IMR-90 (cell line): ENCODE measurements around the gene PIGN. TPM values are rescaled to one million over a fixed set of nuclear protein-coding genes. Genes with fewer than 3 reads are reported as not detected.
A peak's percentile ranks its signal among the peaks of the same experiment; 100 is the strongest.

Experiments used
- ATAC-seq: fragments of 200-7000 bp; cut with Tn5 transposase; 2 replicates; pipeline ENCODE4 v1.9.1; 2020; ENCODE audit warnings: low read depth, mild to moderate bottlenecking, moderate library complexity
- BruUV-seq: library from RNA; stranded (reverse); fragments of 400-500 nt; replicated peaks from 2 replicates; lab custom pipeline; 2021; lab: Mats Ljungman, UMichigan
- CTCF ChIA-PET: fragments of 300-600 bp; formaldehyde crosslinking; extraction: SDS; loops from one replicate; lab custom pipeline; 2021; ENCODE audit warnings: antibody characterized with exemption; lab: Yijun Ruan, JAX
- POLR2A ChIA-PET: fragments of 300-600 bp; sonication (Branson Sonifier 250); formaldehyde crosslinking; loops from one replicate; lab custom pipeline; 2022; ENCODE audit warnings: antibody characterized with exemption; ENCODE audit not compliant: unreplicated experiment; lab: Charles Lee
- DNase-seq: peaks from one replicate; pipeline ENCODE4 v3.0.0; 2013
- H2AFZ ChIP-seq: replicated peaks from 2 replicates; pipeline ENCODE3; 2013; ENCODE audit warnings: low read length, mild to moderate bottlenecking; ENCODE audit not compliant: poor library complexity
- H2AK5ac ChIP-seq: 2 replicates; pipeline ENCODE4 v1.6.1; 2013; ENCODE audit warnings: low read depth, low read length, inconsistent platforms
- H2AK9ac ChIP-seq: replicated peaks from 2 replicates; pipeline ENCODE3; 2013; ENCODE audit warnings: mild to moderate bottlenecking, low read depth, low read length, moderate library complexity; ENCODE audit not compliant: poor library complexity
- H2BK120ac ChIP-seq: 2 replicates; pipeline ENCODE4 v1.6.1; 2013; ENCODE audit warnings: low read depth, low read length, inconsistent platforms
- H2BK15ac ChIP-seq: 3 replicates; pipeline ENCODE4 v1.6.1; 2013; ENCODE audit warnings: low read depth, low read length, inconsistent platforms
- H2BK20ac ChIP-seq: 2 replicates; pipeline ENCODE4 v1.6.1; 2013; ENCODE audit warnings: low read depth, mild to moderate bottlenecking, inconsistent platforms, low read length, moderate library complexity
- H2BK5ac ChIP-seq: 2 replicates; pipeline ENCODE4 v1.6.1; 2013; ENCODE audit warnings: mild to moderate bottlenecking, low read depth, low read length, inconsistent platforms; ENCODE audit not compliant: poor library complexity, severe bottlenecking
- H3K14ac ChIP-seq: replicated peaks from 2 replicates; pipeline ENCODE4 v1.6.1; 2013; ENCODE audit warnings: low read depth, low read length, inconsistent platforms
- H3K18ac ChIP-seq: 2 replicates; pipeline ENCODE4 v1.6.1; 2013; ENCODE audit warnings: low read depth, low read length, control low read depth
- H3K23ac ChIP-seq: 2 replicates; pipeline ENCODE4 v1.6.1; 2013; ENCODE audit warnings: low read depth, low read length, inconsistent platforms
- H3K27ac ChIP-seq: 2 replicates; pipeline ENCODE4 v1.5.1; 2013; ENCODE audit warnings: mild to moderate bottlenecking, control low read depth, low read length; ENCODE audit not compliant: insufficient read depth
- H3K27me3 ChIP-seq: 2 replicates; pipeline ENCODE4 v1.6.1; 2013; ENCODE audit warnings: low read length; ENCODE audit not compliant: control insufficient read depth, insufficient read depth
- H3K36me3 ChIP-seq: 2 replicates; pipeline ENCODE4 v1.6.1; 2013; ENCODE audit warnings: low read length, mixed read lengths; ENCODE audit not compliant: control insufficient read depth, insufficient read depth
- H3K4ac ChIP-seq: 2 replicates; pipeline ENCODE4 v1.6.1; 2013; ENCODE audit warnings: low read depth, low read length, inconsistent platforms
- H3K4me1 ChIP-seq: 2 replicates; pipeline ENCODE4 v1.6.1; 2013; ENCODE audit warnings: low read length, mixed read lengths; ENCODE audit not compliant: control insufficient read depth, insufficient read depth
- H3K4me2 ChIP-seq: 2 replicates; pipeline ENCODE4 v1.6.1; 2013; ENCODE audit warnings: low read depth, mild to moderate bottlenecking, control low read depth, low read length, moderate library complexity
- H3K4me3 ChIP-seq: 2 replicates; pipeline ENCODE4 v1.5.1; 2013; ENCODE audit warnings: low read depth, mild to moderate bottlenecking, control low read depth, low read length, moderate library complexity; ENCODE audit not compliant: insufficient read depth
- H3K56ac ChIP-seq: 2 replicates; pipeline ENCODE4 v1.6.1; 2013; ENCODE audit warnings: low read length, inconsistent platforms; ENCODE audit not compliant: insufficient read depth; ENCODE audit errors: extremely low read depth
- H3K79me1 ChIP-seq, 2 experiments: 2 replicates each; pipeline ENCODE4 v1.6.1; 2013; ENCODE audit warnings: low read length in 2 of 2, inconsistent platforms in 1 of 2, low read depth in 1 of 2
- H3K9ac ChIP-seq: 2 replicates; pipeline ENCODE4 v1.6.1; 2013; ENCODE audit warnings: low read depth, low read length, control low read depth
- H3K9me1 ChIP-seq: 2 replicates; pipeline ENCODE4 v1.6.1; 2013; ENCODE audit warnings: low read length, inconsistent platforms; ENCODE audit not compliant: insufficient read depth
- H3K9me3 ChIP-seq: 2 replicates; pipeline ENCODE4 v1.6.1; 2013; ENCODE audit warnings: low read length; ENCODE audit not compliant: control insufficient read depth, insufficient read depth
- H4K20me1 ChIP-seq: 2 replicates; pipeline ENCODE4 v1.6.1; 2013; ENCODE audit warnings: low read length, inconsistent platforms; ENCODE audit not compliant: insufficient read depth
- H4K5ac ChIP-seq: 2 replicates; pipeline ENCODE4 v1.6.1; 2013; ENCODE audit warnings: mild to moderate bottlenecking, low read depth, low read length, control low read depth
- H4K8ac ChIP-seq, 2 experiments: 2 replicates each; pipeline ENCODE4 v1.6.1; 2013; ENCODE audit warnings: low read depth in 2 of 2, low read length in 2 of 2, control low read depth in 1 of 2, inconsistent platforms in 1 of 2
- H4K91ac ChIP-seq: 2 replicates; pipeline ENCODE4 v1.6.1; 2013; ENCODE audit warnings: low read depth, low read length, inconsistent platforms; ENCODE audit not compliant: insufficient read depth
- BHLHE40 ChIP-seq: fragments of 150-350 bp; IDR thresholded peaks from 2 replicates; pipeline ENCODE4 v1.6.1; 2016; ENCODE audit warnings: mild to moderate bottlenecking, low read depth, low read length
- CEBPB ChIP-seq: IDR thresholded peaks from 2 replicates; pipeline ENCODE4 v1.6.1; 2012; ENCODE audit warnings: low read depth, low read length, improper control_type of control experiment
- CHD1 ChIP-seq: IDR thresholded peaks from 2 replicates; pipeline ENCODE4 v1.6.1; 2012; ENCODE audit warnings: low read depth, low read length, improper control_type of control experiment
- CTCF ChIP-seq: conservative IDR thresholded peaks from 2 replicates; pipeline ENCODE4 v1.5.1; 2012; ENCODE audit warnings: mild to moderate bottlenecking, low read depth, low read length, improper control_type of control experiment
- ELK1 ChIP-seq: fragments of 150-350 bp; IDR thresholded peaks from 2 replicates; pipeline ENCODE4 v1.6.1; 2016; ENCODE audit warnings: low read depth, mild to moderate bottlenecking, low read length, moderate library complexity, borderline replicate concordance
- FOS ChIP-seq: fragments of 150-350 bp; IDR thresholded peaks from 2 replicates; pipeline ENCODE4 v1.6.1; 2016; ENCODE audit warnings: low read depth, low read length
- MAFK ChIP-seq: IDR thresholded peaks from 2 replicates; pipeline ENCODE4 v1.6.1; 2012; ENCODE audit warnings: low read depth, low read length, improper control_type of control experiment
- MAZ ChIP-seq: IDR thresholded peaks from 2 replicates; pipeline ENCODE4 v1.6.1; 2012; ENCODE audit warnings: low read depth, mild to moderate bottlenecking, low read length, improper control_type of control experiment, moderate library complexity, borderline replicate concordance
- MXI1 ChIP-seq: IDR thresholded peaks from 2 replicates; pipeline ENCODE4 v1.6.1; 2012; ENCODE audit warnings: low read depth, mild to moderate bottlenecking, low read length, moderate library complexity, borderline replicate concordance
- NFE2L2 ChIP-seq: fragments of 150-350 bp; IDR thresholded peaks from 2 replicates; pipeline ENCODE4 v1.6.1; 2016; ENCODE audit warnings: low read depth, mild to moderate bottlenecking, low read length
- POLR2A ChIP-seq: IDR thresholded peaks from 2 replicates; pipeline ENCODE4 v1.6.1; 2012; ENCODE audit warnings: mild to moderate bottlenecking, low read depth, low read length
- RAD21 ChIP-seq: IDR thresholded peaks from 2 replicates; pipeline ENCODE4 v1.6.1; 2012; ENCODE audit warnings: low read length, improper control_type of control experiment
- RCOR1 ChIP-seq: IDR thresholded peaks from 2 replicates; pipeline ENCODE4 v1.6.1; 2012; ENCODE audit warnings: mild to moderate bottlenecking, low read length, improper control_type of control experiment; ENCODE audit not compliant: insufficient replicate concordance
- RFX5 ChIP-seq: IDR thresholded peaks from 2 replicates; pipeline ENCODE4 v1.8.0; 2012; ENCODE audit warnings: low read depth, mild to moderate bottlenecking, low read length, moderate library complexity
- USF2 ChIP-seq: fragments of 150-350 bp; IDR thresholded peaks from 2 replicates; pipeline ENCODE4 v1.6.1; 2017; ENCODE audit warnings: mild to moderate bottlenecking, antibody characterized with exemption, low read length, low read depth
- WGBS, 2 experiments: methylation state at CpG; one replicate each; pipeline versions ENCODE4 v1.1.5 to v1.1.7; 2013; ENCODE audit warnings: missing lambda C conversion rate in 2 of 2; ENCODE audit not compliant: insufficient read length in 1 of 2; ENCODE audit errors: extremely low coverage in 2 of 2; 5-methylcytosine and 5-hydroxymethylcytosine counted together
- dilution Hi-C: fragments of 300-500 bp; cut with HindIII; formaldehyde crosslinking; loops from one replicate; pipeline ENCODE4 v1.14.3; 2018; ENCODE audit warnings: low sequenced_read_pairs; ENCODE audit not compliant: unreplicated experiment
- in situ Hi-C: fragments of 300-500 bp; cut with MboI; formaldehyde crosslinking; loops from 3 replicates; pipeline ENCODE4 v1.14.3; 2019; ENCODE audit warnings: low sequenced_read_pairs, inconsistent platforms, mixed read lengths
- intact Hi-C: fragments of 100-400 bp; cut with micrococcal nuclease; formaldehyde crosslinking; loops from 2 replicates; pipeline ENCODE4 v1.10.0; 2022
- polyA plus RNA-seq, 3 experiments: library from polyadenylated mRNA; depleted of rRNA; stranded (reverse); fragments of >200 nt; gene quantifications; 2 replicates each; pipeline ENCODE4 v1.2.3, GENCODE V29; 2012; ENCODE audit warnings: low replicate concordance in 1 of 3
- total RNA-seq: library from RNA; depleted of rRNA; stranded (reverse); fragments of >200 nt; gene quantifications from 2 replicates; pipeline ENCODE4 v1.2.3, GENCODE V29; 2012

PIGN gene
- total and polyA plus RNA-seq, 2 of the 4 experiments (the other 2 are of a cell fraction), result 9.0 to 17.9 TPM

- ATAC-seq (peak; percentile 92), DNase-seq (peak; percentile 76)
- ChIA-PET CTCF (interaction anchor here (0.6 to 1.8 kb wide), 12 partner anchors 9 to 809 kb away, joined by 3 to 6 read pairs (median 3); no protein-coding TSS in a partner anchor), POLR2A (no interaction called here)
- Histone ChIP-seq H4K5ac (no peak overlapping the region), H3K27me3 (no peaks in the 10 kb centered on the region), H2AFZ (no peak overlapping the region), H2BK120ac (no peak overlapping the region), H3K4me3 (no peak overlapping the region), H3K27ac (no peak overlapping the region), H2AK5ac (no peak overlapping the region), H3K4me1 (peaks cover 2% of the 10 kb centered on the region), H3K14ac (no peak overlapping the region), H4K8ac (no peak overlapping the region), H3K56ac (no peak overlapping the region), H2AK9ac (no peak overlapping the region), H2BK20ac (no peak overlapping the region), H3K9me1 (no peaks in the 10 kb centered on the region; the same call in 1 of the 2 replicates), H3K18ac (no peak overlapping the region), H3K36me3 (no peaks in the 10 kb centered on the region), H3K9me3 (no peaks in the 10 kb centered on the region), H3K4ac (no peak overlapping the region), H3K9ac (no peak overlapping the region), H3K4me2 (no peak overlapping the region), H3K79me1 (no peaks in the 10 kb centered on the region; a peak in 1 of 4 replicates), H2BK5ac (no peak overlapping the region), H4K20me1 (no peaks in the 10 kb centered on the region), H4K91ac (no peak overlapping the region), H2BK15ac (no peak overlapping the region), H3K23ac (no peak overlapping the region)
- dilution Hi-C loops, result no loop called here
- BruUV-seq, result no TSS peak
- intact Hi-C loops, result loop anchor here (1.0 to 5.0 kb wide), 10 partner anchors 139 to 1447 kb away; partner anchors contain the start of gene RNF152
- in situ Hi-C loops, result loop anchor here (5.0 to 10.0 kb wide), 4 partner anchors 234 to 807 kb away; no protein-coding TSS in a partner anchor
- WGBS, 2 experiments, result no CpG with 5 or more reads among the region's 2 CpGs
- no peak for TF ChIP-seq CHD1
- TF ChIP-seq CTCF, result peak; percentile 98
- TF ChIP-seq FOS, result no peak
- TF ChIP-seq NFE2L2, result no peak
- TF ChIP-seq MXI1, result no peak
- TF ChIP-seq CEBPB, result no peak
- TF ChIP-seq BHLHE40, result no peak
- peak; percentile 64; the same call in 1 of the 2 replicates for TF ChIP-seq POLR2A
- TF ChIP-seq RCOR1, result no peak
- TF ChIP-seq MAZ, result no peak
- TF ChIP-seq RFX5, result no peak
- TF ChIP-seq MAFK, result no peak
- TF ChIP-seq RAD21, result peak; percentile 99
- TF ChIP-seq USF2, result no peak
- TF ChIP-seq ELK1, result no peak
Measured at GRCh38 chr18:62131301-62131909, 55.5 kb downstream of the PIGN start.
